HG02970 (cell line): ENCODE data around the gene COPS9.

Experiments
- ATAC-seq: cut with Tn5 transposase; IDR thresholded peaks from one replicate; pipeline ENCODE4 v1.9.1; 2021; ENCODE audit warnings: mild to moderate bottlenecking, moderate library complexity, moderate number of reproducible peaks; ENCODE audit not compliant: unreplicated experiment, low FRiP score

Gene COPS9

GRCh38 chr2:240166761-240167587 is 30.9 kb upstream of the COPS9 start:
- ATAC-seq, result no peak

- ATAC-seq, result no peak
These were observed 30.1 kb upstream of the COPS9 start for GRCh38 chr2:240166191-240166590.

GRCh38 chr2:240165661-240166060 is 29.6 kb upstream of the COPS9 start:
- ATAC-seq, result no peak

- no peak for ATAC-seq
These were observed 28.9 kb upstream of the COPS9 start for GRCh38 chr2:240165034-240165433.

GRCh38 chr2:240164586-240164985 is 28.5 kb upstream of the COPS9 start:
- no peak for ATAC-seq

GRCh38 chr2:240163844-240164574 is 27.9 kb upstream of the COPS9 start:
- ATAC-seq, result no peak

- no peak for ATAC-seq
These were observed 27.0 kb upstream of the COPS9 start for GRCh38 chr2:240162939-240163714.

- ATAC-seq, result no peak
These were observed 26.4 kb upstream of the COPS9 start for GRCh38 chr2:240162531-240162930.

- no peak for ATAC-seq
These were observed 25.9 kb upstream of the COPS9 start for GRCh38 chr2:240162032-240162431.

GRCh38 chr2:240161087-240161750 is 25.1 kb upstream of the COPS9 start:
- no peak for ATAC-seq

GRCh38 chr2:240160291-240161086 is 24.4 kb upstream of the COPS9 start:
- no peak for ATAC-seq

GRCh38 chr2:240159251-240159839 is 23.2 kb upstream of the COPS9 start:
- no peak for ATAC-seq

GRCh38 chr2:240157147-240157470 is 21.0 kb upstream of the COPS9 start:
- ATAC-seq, result no peak

- no peak for ATAC-seq
These were observed 20.5 kb upstream of the COPS9 start for GRCh38 chr2:240156435-240157146.

- no peak for ATAC-seq
These were observed 19.8 kb upstream of the COPS9 start for GRCh38 chr2:240155745-240156390.

- no peak for ATAC-seq
These were observed 19.1 kb upstream of the COPS9 start for GRCh38 chr2:240155048-240155744.

GRCh38 chr2:240154606-240155005 is 18.5 kb upstream of the COPS9 start:
- no peak for ATAC-seq

- no peak for ATAC-seq
These were observed 17.3 kb upstream of the COPS9 start for GRCh38 chr2:240153418-240153817.
